AML-193 (cell line): Measurements from ENCODE around the gene PRR12.
A peak's percentile ranks its signal among the peaks of the same experiment; 100 is the strongest.

Experiments
- DNase-seq, 2 experiments: peaks; one replicate each; lab custom pipeline; 2025; lab: John Stamatoyannopoulos, UW

The PRR12 gene

DNA sequence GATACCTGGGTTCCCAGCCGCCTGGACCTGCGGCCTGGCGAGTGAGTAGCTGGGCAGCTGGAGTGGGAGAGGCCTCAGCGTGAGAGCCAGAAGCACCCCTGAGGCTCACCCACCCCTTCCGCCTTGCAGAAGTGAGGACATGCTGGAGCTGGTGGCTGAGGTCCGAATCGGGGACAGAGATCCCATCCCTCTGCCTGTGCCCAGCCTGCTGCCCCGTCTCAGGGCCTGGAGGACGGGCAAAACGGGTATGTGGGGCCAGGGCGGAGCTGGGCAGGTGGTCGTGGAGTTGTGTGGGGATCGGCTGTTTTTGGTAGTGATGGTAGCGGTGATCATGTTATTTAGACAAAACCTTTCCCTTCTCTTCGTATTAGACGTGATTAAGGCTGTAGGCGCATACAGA, 55.6 kb downstream of the PRR12 start:
- DNase-seq: no peak

DNA sequence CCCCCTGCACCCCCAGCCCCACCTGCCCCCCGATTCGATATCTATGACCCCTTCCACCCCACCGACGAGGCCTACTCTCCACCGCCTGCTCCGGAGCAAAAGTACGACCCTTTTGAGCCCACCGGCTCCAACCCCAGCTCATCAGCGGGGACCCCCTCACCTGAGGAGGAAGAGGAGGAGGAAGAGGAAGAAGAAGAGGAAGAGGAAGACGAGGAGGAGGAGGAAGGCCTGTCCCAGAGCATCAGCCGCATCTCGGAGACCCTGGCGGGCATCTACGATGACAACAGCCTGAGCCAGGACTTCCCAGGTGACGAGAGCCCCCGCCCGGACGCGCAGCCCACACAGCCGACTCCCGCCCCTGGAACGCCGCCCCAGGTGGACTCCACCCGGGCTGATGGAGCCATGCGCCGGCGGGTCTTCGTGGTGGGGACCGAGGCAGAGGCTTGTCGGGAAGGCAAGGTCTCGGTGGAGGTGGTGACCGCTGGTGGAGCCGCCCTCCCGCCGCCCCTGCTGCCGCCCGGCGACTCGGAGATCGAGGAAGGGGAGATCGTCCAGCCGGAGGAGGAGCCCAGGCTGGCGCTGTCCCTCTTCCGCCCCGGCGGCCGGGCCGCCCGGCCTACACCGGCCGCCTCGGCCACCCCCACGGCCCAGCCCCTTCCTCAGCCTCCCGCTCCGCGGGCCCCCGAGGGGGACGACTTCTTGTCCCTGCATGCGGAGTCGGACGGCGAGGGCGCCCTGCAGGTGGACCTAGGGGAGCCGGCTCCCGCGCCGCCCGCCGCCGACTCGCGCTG, 60.2 kb downstream of the PRR12 start:
- DNase-seq: no peak

DNA sequence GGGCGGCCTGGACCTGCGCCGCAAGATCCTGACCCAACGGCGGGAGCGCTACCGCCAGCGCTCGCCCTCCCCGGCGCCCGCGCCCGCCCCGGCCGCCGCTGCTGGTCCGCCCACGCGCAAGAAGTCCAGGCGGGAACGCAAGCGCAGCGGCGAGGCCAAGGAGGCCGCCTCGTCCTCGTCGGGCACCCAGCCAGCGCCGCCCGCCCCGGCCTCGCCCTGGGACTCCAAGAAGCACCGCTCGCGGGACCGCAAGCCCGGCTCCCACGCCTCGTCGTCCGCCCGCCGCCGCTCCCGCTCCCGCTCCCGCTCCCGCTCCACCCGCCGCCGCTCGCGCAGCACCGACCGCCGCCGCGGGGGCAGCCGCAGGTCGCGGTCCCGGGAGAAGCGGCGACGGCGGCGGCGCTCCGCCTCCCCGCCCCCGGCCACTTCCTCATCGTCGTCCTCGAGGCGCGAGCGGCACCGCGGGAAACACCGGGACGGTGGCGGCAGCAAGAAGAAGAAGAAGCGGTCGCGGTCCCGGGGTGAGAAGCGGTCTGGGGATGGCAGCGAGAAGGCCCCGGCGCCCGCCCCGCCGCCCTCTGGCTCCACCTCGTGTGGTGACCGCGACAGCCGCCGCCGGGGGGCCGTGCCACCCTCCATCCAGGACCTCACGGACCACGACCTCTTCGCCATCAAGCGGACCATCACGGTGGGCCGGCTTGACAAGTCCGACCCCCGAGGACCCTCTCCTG, 61.0 kb downstream of the PRR12 start:
- no peak for DNase-seq

DNA sequence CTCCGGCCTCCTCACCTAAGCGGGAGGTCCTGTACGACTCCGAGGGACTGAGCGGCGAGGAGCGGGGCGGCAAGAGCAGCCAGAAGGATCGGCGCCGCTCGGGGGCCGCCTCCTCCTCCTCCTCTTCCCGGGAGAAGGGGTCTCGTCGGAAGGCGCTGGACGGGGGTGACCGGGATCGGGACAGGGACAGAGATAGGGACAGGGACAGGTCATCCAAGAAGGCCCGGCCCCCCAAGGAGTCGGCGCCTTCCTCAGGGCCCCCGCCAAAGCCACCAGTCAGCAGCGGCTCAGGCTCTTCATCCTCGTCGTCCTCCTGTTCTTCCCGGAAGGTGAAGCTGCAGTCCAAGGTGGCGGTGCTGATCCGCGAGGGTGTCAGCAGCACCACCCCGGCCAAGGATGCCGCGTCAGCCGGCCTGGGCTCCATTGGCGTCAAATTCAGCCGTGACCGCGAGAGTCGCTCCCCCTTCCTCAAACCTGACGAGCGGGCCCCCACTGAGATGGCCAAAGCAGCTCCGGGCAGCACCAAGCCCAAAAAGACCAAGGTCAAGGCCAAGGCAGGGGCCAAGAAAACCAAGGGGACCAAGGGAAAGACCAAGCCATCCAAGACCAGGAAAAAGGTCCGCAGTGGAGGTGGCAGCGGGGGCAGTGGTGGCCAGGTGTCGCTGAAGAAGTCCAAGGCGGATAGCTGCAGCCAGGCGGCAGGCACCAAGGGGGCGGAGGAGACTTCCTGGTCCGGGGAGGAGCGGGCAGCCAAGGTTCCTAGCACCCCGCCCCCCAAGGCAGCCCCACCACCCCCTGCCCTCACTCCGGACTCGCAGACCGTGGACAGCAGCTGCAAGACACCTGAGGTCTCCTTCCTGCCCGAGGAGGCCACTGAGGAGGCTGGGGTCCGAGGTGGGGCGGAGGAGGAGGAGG, 61.8 kb downstream of the PRR12 start:
- DNase-seq: no peak

DNA sequence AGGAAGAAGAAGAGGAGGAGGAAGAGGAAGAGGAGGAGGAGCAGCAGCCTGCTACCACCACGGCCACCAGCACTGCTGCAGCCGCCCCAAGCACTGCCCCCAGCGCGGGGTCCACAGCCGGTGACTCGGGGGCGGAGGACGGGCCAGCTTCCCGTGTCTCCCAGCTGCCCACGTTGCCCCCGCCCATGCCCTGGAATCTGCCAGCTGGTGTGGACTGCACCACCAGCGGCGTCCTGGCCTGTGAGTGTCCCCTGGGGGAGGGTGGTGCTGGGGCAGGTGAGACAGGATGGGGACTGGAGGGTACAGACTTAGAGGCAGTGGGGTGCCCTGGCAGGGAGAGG, 62.5 kb downstream of the PRR12 start:
- DNase-seq: no peak

DNA sequence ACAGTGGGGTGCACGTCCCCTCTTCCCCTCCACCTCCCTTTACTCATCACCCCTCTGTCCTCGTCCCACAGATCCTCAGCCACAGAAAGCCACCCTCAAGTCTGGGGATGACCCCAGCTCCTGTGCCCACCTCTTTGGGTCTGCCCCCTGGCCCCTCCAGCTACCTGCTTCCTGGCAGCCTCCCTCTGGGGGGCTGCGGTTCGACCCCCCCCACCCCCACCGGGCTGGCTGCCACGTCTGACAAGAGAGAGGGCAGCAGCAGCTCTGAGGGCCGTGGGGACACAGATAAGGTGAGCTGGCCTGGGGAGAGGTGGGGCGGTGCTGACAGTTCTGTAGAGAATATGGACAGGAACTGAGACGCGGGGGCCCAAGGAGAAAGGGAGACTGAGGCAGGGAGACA, 63.6 kb downstream of the PRR12 start:
- DNase-seq: no peak

DNA sequence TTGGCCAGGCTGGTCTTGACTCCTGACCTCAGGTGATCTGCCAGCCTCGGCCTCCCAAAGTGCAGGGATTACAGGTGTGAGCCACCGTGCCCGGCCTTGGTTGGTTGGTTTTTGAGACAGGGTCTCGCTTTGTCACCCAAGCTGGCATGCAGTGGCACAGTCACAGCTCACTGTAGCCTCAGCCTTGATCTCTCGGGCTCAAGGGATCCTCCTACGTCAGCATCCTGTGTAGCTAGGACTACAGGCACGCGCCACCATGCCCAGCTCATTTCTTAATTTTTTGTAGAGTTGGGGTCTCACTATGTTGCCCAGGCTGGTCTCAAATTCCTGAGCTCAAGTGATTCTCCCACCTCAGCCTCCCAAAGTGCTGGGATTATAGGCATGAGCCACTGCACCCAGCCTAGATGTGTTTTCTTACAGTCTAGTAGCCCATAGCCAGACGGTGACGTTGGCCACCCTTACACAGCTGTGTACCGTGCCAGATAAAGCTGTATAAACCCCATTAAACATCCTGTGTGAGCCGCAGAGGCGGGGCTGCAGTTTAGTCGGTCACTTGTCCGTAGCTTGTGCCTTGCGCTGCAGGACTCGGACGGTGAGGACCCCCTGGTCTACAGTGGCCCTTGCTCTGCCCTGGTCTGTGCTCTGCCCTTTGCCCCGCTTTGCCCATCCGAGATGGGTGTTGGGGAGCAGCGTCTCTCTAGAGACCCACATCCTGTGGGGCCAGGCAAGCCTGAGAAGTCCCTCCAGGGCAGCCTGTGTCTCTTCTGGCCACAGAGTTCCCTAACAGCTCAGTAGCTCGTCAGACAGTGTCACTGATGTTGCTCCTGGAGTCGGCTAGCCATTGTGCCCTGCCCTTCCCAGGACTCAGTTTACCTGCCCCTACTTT, 64.8 kb downstream of the PRR12 start:
- DNase-seq: no peak

DNA sequence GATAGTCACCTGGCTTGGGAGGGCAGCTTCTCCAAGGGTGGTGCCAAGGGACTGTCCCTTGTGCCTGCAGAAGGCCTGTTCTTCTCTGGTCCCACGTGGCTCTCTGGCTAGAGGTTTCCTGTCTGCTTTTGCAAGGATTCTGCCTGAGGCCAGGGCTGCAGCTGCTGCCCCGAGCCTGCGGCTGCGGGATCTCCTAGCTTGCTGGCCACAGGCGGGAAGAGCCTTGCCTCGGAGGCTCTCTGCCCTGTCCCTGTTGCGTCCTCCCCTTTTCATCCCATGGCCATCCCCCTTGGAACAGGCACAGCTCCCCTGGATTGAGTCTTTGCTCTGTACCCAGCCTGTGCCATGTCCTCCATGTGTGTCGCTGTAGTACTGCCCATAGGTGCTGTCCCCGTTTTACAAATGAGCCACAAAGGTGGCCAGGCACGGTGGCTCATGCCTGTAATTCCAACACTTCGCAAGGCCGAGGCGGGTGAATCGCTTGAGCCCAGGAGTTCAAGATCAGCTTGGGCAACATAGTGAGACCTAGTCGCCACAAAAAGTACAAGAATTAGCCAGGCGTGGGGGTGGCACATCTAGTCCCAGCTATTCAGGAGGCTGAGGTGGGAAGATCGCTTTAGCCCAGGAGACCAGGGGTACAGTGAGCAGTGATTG, 65.6 kb downstream of the PRR12 start:
- no peak for DNase-seq

DNA sequence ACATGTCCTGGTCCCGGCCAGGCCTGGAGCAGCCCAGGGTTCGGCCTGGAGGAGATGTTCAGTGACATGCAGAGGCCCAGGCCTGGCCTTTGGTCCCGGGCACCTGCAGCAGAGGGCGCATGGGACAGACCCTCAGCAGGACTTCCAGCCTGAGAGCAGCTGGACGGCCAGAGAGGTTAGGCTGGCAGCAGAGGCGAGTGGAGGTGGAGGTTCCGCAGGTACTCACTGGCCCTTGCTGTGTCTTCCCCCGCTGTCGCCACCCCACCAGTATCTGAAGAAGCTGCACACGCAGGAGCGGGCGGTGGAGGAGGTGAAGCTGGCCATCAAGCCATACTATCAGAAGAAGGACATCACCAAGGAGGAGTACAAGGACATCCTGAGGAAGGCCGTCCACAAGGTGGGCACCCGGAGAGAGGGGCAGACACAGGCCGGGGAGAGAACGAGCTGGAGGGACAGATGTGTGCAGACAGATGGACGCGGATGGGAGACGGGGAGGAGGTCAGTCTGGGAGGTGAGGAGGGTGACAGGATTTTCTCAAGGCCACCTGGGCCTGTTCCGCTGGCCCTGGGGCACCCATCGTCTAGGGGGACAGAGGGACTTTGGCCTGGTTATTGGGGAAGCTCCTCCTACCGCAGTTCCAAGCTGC, 66.6 kb downstream of the PRR12 start:
- no peak for DNase-seq

DNA sequence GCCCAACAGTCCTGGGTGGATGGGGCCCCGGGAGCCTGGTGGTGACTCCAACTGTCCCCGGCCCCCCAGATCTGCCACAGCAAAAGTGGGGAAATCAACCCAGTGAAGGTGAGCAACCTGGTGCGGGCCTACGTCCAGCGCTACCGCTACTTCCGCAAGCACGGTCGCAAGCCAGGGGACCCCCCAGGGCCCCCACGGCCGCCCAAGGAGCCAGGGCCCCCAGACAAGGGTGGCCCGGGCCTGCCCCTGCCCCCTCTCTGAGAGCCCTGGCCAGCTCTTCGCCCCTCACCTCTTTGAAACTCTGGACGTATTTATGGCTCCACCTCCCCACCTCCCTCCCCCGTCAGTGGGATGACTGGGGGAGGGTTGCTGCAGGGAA, 67.1 kb downstream of the PRR12 start:
- no peak for DNase-seq

DNA sequence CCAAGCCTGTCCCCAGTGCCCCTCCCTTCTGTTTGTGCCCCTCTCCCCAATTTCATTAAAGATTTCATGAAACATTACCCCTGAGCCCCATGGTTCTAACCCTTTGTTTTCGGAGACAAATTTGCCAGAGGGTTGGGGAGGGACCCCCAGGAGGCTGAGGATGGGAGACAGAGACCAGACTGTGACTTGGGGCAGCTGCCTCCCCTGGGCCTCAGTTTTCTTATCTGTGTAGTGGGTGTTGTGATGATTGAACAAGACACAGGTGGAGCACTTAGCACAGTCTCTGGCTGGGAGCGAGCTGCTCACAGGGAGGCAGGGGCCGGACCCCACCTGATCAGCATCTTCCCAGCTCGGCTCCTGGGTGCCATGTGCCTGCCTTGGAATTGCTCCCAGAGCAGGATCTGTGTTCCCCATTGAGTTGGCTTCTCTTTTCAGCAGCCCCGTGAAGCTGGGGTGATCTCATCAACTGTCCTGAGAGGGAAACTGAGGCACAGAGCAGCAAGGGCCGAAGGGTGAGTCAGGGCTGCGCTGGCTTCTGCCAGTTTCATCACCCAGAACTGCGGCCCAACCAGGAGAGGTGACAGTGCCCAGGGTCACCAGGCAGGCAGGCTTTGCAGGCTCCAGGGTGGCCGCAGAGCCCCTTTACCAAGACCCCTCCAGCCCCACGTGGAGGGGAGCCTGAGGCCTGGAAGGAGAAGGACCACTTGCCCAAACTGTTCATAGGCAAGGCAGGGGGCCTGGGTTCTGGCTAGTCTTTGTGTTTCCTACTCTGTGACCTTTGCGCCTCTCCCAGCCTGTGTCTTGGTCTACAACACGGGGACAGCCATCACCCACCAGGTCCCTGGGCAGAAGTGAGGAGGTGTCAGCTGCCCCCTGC, 67.8 kb downstream of the PRR12 start:
- no peak for DNase-seq

DNA sequence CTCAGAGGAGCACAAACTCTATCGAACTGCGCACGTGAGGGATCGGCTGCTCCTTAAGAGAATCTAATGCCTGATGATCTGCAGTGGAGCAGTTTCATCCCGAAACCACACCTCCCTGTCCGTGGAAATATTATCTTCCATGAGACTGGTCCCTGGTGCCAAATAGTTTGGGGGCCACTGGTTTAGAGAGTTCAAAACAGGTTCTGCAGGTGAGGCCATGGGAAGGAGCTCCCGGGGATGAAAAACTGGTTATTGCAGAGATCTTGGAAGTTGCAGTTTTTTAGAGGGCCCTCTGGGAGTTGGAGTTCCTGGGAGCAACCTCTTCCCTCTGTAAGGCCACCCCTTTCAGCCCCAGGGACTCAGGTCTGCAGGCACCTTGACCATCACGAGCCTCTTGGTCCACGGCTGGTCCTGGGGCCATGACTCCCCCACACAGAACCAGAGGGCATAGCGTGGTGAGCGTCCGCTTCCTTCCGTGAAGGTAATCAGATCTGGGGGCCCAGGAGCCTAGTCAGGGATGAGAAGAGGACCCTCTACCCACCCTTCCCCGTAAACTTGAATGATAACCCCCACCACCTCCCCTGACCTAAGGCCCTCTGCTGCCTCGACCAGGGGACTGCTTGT, 69.5 kb downstream of the PRR12 start:
- DNase-seq: no peak

DNA sequence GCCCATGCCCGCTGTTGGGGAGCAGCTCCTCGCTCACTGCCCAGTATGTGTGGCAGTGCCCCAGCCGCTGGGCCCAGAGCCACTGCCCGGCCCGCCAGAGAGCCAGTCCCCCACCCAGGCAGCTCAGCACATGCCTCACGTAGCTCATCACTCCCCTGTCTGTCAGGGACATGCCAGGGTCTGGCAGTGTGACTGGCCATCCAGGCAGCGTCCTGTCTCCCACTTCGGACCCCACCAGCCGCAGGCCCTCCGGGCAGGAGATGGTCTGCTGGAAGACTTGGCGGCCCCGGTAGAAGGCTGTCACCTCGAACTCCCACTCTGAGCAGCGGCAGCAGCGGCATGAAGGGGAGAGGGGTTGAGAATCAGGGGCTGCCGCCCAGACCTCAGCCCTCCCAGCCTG, 71.0 kb downstream of the PRR12 start:
- no peak for DNase-seq

DNA sequence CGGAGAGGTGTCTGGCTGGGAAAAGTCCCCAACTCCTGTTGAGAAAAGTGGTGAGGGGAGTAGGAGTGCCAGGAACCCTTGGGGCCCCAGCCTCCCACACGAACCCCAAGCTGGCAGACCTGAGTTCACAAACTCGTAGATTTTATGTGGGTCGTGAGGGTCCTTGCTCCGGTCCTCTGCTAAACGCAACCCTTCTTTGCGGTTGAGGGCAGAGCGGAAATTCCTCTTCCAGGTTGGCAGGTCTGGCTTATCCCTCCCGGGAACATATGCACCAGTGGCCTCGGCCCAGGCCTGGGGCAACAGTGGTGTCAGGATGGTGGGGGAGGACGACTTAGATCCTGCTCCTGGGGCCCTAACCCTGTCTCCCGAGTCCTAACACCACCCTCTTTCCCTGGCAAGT, 72.2 kb downstream of the PRR12 start:
- DNase-seq: no peak

DNA sequence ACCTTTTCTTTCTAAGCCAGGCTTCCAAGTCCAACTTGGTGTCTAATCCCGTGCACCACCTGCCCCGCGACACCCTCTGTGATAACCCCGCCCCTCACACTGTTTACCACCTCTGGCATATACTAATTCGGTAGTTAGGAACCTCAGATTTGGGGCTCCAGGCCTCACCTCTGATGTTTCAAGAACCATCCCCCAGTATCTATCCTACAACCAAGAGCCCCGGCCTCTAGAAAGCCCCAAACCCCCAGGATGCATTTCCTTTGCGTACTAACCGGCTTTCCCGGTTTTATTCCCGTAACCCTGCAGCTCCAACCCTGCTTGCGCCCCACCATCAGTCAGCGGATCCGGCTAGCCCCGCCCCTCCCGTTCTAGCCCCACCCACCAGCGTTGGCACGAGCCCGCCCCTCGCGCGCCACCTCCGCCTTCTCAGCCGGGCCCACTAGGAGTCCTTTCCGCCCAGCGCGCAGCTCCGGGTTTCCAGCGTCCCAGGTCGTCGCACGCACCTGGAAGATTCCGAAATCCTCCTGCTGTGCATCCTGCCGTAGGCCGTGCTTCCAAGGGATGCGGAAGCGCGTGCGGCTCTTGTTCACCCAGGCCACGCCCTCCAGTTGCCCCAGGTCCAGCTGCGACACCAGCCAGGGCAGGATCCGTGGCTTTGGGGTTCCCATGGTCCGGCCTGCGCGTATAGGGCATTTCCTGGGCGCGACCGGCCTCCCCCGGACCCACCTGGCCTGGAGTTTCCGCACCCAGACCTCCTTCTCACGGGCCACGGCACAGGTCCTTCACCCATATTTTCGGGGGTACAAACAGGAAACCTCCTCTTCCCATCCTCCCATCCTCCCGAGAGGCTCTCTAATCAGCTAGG, 73.4 kb downstream of the PRR12 start:
- peak; percentile 47 to 51 for DNase-seq

DNA sequence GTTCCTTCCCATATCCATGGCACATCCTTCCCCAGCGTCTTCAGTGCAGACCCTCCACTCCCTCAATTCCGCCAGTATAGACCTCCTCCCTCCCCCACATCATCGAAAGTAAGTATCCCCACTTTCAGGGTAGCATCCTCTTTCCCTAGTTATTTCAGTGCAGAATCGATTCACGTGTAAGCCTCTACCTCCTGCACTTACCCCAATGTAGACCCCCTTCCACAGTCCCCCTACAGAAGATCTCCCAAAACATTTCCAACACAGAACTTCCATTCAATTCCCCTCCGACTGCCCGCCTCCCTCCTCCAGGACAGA, 74.0 kb downstream of the PRR12 start:
- DNase-seq: no peak

DNA sequence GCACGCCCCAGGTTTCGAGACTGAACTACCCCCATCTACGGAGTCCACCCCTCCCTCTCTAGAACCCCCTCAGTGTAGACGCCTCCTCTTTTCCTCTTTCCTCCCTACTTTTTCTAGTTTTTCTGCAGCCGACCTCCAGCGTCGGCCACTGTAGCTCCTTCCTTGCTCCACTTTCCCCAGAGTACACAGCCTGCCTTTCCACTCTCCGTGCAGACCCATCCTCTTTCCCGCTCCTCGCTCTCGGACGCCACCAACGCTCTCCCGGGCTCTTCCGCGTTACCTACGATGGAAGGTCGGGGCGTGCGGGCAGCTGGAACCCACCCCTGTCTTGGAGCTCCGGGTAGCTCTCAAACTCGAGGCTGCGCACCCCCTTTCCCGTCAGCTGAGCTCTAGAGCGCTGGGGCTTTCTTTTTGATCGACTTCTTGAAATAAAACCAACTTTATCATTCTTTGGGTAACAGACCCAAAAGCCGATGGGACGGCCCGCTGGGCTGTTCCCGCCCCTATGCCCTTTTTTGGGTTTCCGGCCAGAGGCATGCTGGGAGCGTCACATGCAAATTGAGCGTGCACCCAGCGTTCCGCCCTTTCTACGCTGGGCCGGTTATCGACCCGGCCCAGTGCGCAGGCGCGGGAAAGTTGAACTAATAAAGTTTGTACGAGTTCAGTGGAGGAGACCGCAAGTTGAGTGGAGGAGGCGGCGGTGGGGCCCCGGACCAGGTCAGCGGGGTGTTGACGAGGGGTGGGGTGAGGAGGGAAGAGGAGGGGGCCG, 74.6 kb downstream of the PRR12 start, which contains the start of the genes BCL2L12 and IRF3:
BCL2L12 (plus strand) TSS at position 583 of the 769 bp plus-strand sequence. CDS start 760 bp downstream, outside the sequence.
IRF3 (minus strand) TSS at position 507 of the 769 bp plus-strand sequence. CDS start 1,019 bp downstream, outside the sequence.
- peak; percentile 91 to 95 for DNase-seq
